GM12801 (cell line): ENCODE measurements around the gene DCUN1D3.

Source experiments
- CTCF ChIP-seq: IDR thresholded peaks from one replicate; pipeline ENCODE4 v1.5.1; 2011; ENCODE audit warnings: control low read depth; ENCODE audit not compliant: insufficient read length; ENCODE audit errors: extremely low read depth

DCUN1D3 gene

GRCh38 chr16:20865420-20866131 is 34.6 kb downstream of the DCUN1D3 start:
- no peak for TF ChIP-seq CTCF

GRCh38 chr16:20862162-20862960 is 37.8 kb downstream of the DCUN1D3 start:
- TF ChIP-seq CTCF, result no peak

- TF ChIP-seq CTCF, result no peak
Measured at GRCh38 chr16:20860361-20860760, 39.8 kb downstream of the DCUN1D3 start.

GRCh38 chr16:20859699-20860098 is 40.5 kb downstream of the DCUN1D3 start:
- TF ChIP-seq CTCF, result no peak

GRCh38 chr16:20859229-20859628 is 40.9 kb downstream of the DCUN1D3 start:
- no peak for TF ChIP-seq CTCF

- no peak for TF ChIP-seq CTCF
Measured at GRCh38 chr16:20857281-20857680, 42.9 kb downstream of the DCUN1D3 start.

GRCh38 chr16:20854963-20855362 is 45.2 kb downstream of the DCUN1D3 start:
- TF ChIP-seq CTCF, result no peak
